ENCODE data around the gene ORM1.

ORM1 gene

GRCh38 chr9:114341152-114341830, 18.4 kb downstream of the ORM1 start:
- no peak for DNase-seq (ENCODE audit: low read depth in 2 of 3, low spot score in 1 of 3)

DNA sequence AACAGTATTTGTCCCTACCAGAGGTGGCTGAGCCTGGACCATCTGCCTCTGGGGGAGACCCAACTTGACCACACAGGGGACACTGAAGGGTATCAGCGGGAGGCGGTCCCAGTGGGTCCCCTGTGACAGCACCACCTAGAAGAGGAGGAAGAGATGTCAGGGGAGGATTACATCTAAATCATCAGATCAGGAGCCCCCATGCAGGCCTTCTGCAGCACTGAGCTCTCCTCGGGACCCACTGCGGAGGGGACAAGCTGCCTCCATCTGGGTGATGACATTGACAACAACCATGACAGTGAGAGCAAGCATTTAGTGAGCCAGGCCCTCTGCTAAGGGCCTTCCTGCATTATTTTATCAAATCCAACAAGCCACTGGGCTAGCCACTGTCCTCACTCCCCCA, 19.1 kb downstream of the ORM1 start:
- DNase-seq (ENCODE audit: low read depth in 2 of 3, low spot score in 1 of 3): no peak

GRCh38 chr9:114342755-114343440, 20.0 kb downstream of the ORM1 start:
- DNase-seq (ENCODE audit: low read depth in 2 of 3, low spot score in 1 of 3): no peak

DNA sequence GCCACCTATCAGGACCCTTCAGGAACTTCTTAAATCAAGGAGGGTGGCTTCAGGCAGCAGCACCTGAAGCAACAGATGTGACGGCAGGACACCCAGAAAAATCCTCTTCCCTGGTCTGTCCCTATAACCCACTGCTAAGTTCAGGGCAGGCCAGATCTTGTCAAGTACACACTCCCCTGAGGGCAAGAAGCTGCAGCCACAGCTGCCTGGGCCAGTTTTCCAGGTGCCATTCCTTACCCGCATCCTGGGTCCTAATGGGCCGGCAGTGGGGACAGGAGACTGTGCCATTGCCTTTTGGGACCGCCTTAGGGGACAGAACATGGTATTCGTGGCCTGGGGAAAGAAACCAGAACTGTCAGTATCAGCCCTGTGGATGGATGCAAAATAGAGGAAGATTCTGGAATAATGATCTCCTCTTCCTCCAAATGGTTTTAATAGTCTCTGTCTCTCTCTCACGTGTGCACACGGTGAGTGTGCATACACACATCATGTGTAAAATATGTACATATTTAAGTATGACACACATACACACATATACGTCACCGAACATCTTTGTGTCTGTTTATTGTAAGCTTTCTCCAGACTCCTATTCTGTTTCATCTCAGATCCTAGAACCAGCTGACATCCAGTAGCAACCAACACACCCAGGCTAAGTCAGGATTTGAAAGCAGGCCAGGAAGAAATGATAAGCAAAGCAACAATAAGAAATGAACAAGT, 20.7 kb downstream of the ORM1 start:
- DNase-seq (ENCODE audit: low read depth in 2 of 3, low spot score in 1 of 3): no peak

- no peak for DNase-seq (ENCODE audit: low read depth in 2 of 3, low spot score in 1 of 3)
Observed at GRCh38 chr9:114344188-114344566, 21.3 kb downstream of the ORM1 start.

DNA sequence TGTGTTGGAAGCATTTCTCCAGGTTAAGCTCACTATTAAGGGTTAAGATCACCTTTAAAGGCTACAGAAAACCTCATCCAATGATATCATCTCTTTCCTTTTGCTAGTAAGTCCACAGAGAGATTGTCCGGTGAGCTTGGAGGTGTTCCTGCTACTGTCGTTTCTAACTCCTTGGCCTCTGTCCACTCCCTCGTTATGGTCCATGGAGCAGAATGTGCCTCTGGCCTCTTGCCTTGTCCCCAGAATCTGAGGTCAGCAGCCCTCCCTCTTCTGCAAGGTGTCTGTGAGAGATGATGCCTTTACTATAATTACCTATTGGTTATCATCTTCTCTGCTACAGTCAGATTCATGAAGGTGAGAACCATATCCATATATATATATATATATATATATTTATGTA, 21.8 kb downstream of the ORM1 start:
- DNase-seq (ENCODE audit: low read depth in 2 of 3, low spot score in 1 of 3): no peak

GRCh38 chr9:114345493-114346065, 22.7 kb downstream of the ORM1 start:
- DNase-seq (ENCODE audit: low read depth in 2 of 3, low spot score in 1 of 3): no peak

- no peak for DNase-seq (ENCODE audit: low read depth in 2 of 3, low spot score in 1 of 3)
Observed at GRCh38 chr9:114346146-114346545, 23.2 kb downstream of the ORM1 start.

DNA sequence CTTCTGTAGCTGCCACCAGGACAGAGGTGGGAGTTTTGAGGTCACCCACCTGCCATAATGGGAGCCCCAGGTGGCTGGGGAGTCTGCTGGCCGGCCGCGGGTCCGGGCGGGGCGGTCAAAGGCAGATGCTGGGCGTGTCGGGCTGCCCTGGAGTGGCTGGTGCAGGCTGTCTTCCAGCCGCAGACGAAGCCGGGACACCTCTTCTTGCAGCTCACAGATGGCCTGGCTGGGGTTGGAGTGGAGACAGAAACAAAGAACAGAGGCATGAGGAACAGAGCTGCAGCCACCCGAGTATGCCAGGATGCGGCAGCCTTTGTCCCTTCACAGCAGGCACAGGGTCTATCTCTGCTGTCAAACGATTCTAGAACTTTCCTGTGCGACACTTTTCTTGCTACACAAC, 24.8 kb downstream of the ORM1 start:
- no peak for DNase-seq (ENCODE audit: low read depth in 2 of 3, low spot score in 1 of 3)

DNA sequence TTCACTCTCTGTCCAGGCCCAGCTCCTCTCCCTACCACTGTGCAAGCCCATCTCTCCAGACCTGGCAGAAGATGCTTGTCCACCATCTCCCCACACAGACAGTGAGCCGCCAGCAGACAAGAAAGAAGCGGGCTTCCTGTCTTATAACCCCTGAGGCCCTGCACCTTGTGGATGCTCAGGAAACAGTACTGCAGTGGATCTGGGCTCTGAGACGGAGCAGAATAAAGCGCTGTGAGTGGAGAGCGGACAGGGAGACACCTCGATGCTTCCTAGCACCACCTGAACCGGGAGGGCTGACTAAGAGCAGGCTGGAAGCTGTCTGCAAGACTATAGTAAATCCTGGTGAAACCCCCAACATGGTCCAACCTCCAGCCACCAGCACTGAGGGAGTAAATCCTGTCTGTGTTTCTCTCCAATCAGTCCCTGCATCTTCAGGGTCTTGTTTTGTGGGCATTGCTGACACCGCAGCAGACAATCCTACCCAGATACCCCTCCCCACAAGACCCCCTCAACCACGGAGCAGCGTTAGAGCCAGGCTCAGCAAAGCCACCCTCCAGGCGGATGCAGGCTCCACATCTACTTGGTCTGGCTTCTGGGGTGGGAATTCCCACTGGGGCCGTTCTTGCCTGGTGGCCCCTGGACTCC, 25.5 kb downstream of the ORM1 start:
- no peak for DNase-seq (ENCODE audit: low read depth in 2 of 3, low spot score in 1 of 3)

DNA sequence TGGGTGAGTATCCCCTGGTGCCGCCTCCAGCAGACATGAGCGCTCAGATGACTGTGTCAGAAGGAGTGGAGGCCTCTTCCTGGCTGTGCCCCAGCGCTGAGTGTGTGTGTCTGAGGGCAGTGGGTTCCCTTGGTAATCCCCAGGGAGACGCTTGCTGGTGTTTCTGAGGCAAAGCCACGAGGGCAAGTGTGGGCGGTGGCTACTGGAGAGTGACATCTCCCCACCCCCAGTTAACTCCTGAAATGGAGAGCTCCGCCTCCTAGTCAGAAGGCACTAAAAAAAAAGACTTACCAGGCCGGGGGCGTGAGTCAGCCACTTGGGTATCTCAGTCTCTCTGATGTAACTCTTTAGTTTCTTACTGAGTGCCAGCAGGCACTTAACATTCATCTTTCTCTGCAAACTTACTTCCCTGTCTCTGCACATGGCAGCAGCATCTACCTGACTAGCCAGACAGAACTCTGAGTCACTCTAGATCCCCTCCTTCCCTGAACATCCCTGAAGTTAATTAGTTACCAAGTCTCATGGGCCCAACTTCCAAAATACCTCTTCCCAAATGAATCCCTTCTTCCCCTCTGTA, 26.1 kb downstream of the ORM1 start:
- DNase-seq (ENCODE audit: low read depth in 2 of 3, low spot score in 1 of 3): peak; percentile 86 to 91 (median 88)

GRCh38 chr9:114349713-114350480, 27.0 kb downstream of the ORM1 start:
- no peak for DNase-seq (ENCODE audit: low read depth in 2 of 3, low spot score in 1 of 3)

DNA sequence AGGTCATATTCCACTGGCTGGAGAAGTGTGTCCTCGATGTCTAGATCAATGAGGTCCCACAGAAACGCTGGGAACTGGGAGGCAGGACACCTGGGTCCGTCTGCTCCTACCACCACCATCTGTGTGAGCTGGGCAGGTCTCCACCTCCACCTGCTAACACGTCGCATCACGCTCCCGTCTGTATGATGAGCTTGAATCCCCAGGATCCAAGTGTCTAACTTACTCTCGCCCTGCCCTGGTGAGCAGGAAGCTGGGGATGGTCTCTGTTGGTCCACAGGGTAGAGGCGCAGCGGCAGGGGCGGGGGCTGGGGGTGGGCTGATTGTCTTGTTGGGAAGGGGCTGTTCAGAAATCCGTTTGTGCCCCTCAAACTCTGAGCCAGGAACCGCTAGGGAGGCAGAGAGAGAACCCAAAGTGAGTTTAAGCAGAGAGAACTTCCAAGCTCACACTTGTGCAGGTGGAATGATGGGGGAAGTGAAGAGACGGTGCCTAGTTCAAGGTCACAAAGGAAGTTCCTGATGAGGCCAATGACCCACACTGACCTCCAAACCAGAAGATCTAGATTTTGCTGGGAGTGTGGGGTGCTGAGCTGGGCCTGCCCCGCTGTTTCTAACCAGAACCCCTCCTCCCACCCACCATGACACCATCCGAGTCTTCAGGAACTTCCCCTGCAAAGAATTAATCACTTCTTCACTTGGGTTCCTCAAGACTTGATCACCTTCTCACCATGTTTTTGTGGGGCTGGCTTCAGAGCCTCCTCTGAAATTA, 27.9 kb downstream of the ORM1 start:
- no peak for DNase-seq (ENCODE audit: low read depth in 2 of 3, low spot score in 1 of 3)

DNA sequence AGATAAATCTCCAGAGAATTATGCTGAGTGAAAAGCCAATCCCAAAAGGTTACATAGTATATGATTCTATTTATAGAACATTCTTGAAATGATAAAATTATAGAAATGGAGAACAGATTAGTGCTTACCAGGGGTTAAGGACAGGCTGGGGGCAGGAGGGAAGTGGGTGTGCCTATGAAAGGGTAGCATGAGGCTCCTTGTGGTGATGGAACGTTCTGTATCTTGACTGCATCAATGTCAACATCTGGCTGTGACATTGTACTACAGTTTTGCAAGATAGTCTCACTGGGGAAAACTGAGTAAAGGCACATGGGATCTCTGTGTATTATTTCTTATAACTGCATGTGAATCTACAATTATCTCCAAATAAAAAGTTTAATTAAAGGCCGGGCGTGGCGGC, 29.0 kb downstream of the ORM1 start:
- no peak for DNase-seq (ENCODE audit: low read depth in 2 of 3, low spot score in 1 of 3)

- no peak for DNase-seq (ENCODE audit: low read depth in 2 of 3, low spot score in 1 of 3)
Observed at GRCh38 chr9:114355821-114356220, 32.9 kb downstream of the ORM1 start.

- no peak for DNase-seq (ENCODE audit: low read depth in 2 of 3, low spot score in 1 of 3)
Observed at GRCh38 chr9:114356792-114357191, 33.9 kb downstream of the ORM1 start.

- no peak for DNase-seq (ENCODE audit: low read depth in 2 of 3, low spot score in 1 of 3)
Observed at GRCh38 chr9:114357360-114357759, 34.5 kb downstream of the ORM1 start.

GRCh38 chr9:114357911-114358328, 35.0 kb downstream of the ORM1 start:
- no peak for DNase-seq (ENCODE audit: low read depth in 2 of 3, low spot score in 1 of 3)

DNA sequence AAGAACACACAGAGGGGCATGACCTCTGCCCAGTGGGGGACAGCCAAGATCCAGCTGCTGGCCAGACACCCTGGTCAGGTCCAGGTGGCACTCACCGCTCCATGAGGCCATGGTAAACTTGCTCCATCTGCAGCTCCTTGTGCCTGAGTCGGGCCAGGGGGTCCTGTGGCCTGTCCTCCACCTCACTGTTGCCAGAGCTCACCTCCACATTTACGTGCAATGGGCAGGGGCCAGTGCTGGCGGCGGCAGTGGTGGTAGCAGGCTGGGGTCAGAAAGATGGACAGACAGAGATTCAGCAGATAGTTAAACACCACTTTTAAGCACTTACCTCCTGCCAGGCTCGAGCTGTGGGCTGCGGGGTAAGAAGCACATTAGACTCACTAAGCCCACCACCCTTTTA, 36.9 kb downstream of the ORM1 start:
- DNase-seq (ENCODE audit: low read depth in 2 of 3, low spot score in 1 of 3): no peak

- DNase-seq (ENCODE audit: low read depth in 2 of 3, low spot score in 1 of 3): no peak
Observed at GRCh38 chr9:114361542-114361941, 38.6 kb downstream of the ORM1 start.
